Measurements from ENCODE around the gene ATPAF1. TPM values are rescaled to one million over a fixed set of nuclear protein-coding genes. Genes with fewer than 3 reads are reported as not detected.

ATPAF1 gene
- total RNA-seq (58.3 and 65.6 TPM in 2 replicates), polyA plus RNA-seq (72.1 and 81.4 TPM in 2 replicates), polyA minus RNA-seq (ENCODE audit: low replicate concordance) (15.3 and 17.7 TPM in 2 replicates)
- 42.3 and 49.5 TPM in 2 replicates for polyA plus RNA-seq (2012)

- peak within 1 kb of the TSS; percentile 95 for H2AFZ ChIP-seq (ENCODE audit: low read length)
- H3K36me3 ChIP-seq (ENCODE audit: control insufficient read depth, insufficient read depth, low read length): no peaks in the 10 kb centered on the region
- H3K9me3 ChIP-seq (ENCODE audit: control insufficient read depth, insufficient read depth, low read depth, low read length): no peaks in the 10 kb centered on the region
- H4K20me1 ChIP-seq (ENCODE audit: control insufficient read depth, extremely low read depth, insufficient read depth, low read length): no peaks in the 10 kb centered on the region
- TF ChIP-seq, protein P1, sequence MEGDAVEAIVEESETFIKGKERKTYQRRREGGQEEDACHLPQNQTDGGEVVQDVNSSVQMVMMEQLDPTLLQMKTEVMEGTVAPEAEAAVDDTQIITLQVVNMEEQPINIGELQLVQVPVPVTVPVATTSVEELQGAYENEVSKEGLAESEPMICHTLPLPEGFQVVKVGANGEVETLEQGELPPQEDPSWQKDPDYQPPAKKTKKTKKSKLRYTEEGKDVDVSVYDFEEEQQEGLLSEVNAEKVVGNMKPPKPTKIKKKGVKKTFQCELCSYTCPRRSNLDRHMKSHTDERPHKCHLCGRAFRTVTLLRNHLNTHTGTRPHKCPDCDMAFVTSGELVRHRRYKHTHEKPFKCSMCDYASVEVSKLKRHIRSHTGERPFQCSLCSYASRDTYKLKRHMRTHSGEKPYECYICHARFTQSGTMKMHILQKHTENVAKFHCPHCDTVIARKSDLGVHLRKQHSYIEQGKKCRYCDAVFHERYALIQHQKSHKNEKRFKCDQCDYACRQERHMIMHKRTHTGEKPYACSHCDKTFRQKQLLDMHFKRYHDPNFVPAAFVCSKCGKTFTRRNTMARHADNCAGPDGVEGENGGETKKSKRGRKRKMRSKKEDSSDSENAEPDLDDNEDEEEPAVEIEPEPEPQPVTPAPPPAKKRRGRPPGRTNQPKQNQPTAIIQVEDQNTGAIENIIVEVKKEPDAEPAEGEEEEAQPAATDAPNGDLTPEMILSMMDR (conservative IDR thresholded peaks at IDR 0.05 in 1 of 2, IDR thresholded peaks at IDR 0.05 in 1 of 2; ENCODE audit: low read depth in 1 of 2, low read length in 2 of 2): no peak
- no peak for TF ChIP-seq EZH2 (IDR thresholded peaks at IDR 0.05; ENCODE audit: low read length, missing control alignments)
- peak within 1 kb of the TSS; percentile 97 for H3K4me2 ChIP-seq (ENCODE audit: extremely low read depth, insufficient read depth, low read length)
- peak within 1 kb of the TSS; percentile 83 to 94 (median 90) for H3K4me3 ChIP-seq (replicated peaks in 1 of 4; ENCODE audit: control extremely low read depth in 1 of 4, insufficient read depth in 1 of 4, low read depth in 3 of 4, low read length in 4 of 4)
- no peaks in the 10 kb centered on the region for H3K27me3 ChIP-seq (ENCODE audit: control insufficient read depth, insufficient read depth, low read length)
- H3K79me2 ChIP-seq (ENCODE audit: control insufficient read depth, insufficient read depth, low read length): peaks cover 8% of the 10 kb centered on the region
- H3K4me1 ChIP-seq (ENCODE audit: control insufficient read depth, extremely low read depth, insufficient read depth, low read length): peaks cover 2% of the 10 kb centered on the region
- DNase-seq (ENCODE audit: low read depth in 2 of 2): peak; percentile 74 to 79
- peak within 1 kb of the TSS; percentile 84 for H3K9ac ChIP-seq (ENCODE audit: insufficient read depth, low read length)
- H3K27ac ChIP-seq (ENCODE audit: insufficient read depth, low read length): peak within 1 kb of the TSS; percentile 59
Observed at GRCh38 chr1:46667782-46668760, at the start of gene ATPAF1. TSS of gene ATPAF1 (minus strand) at chr1:46668364. CDS start at chr1:46668322, 42 bp downstream.

GRCh38 chr1:46717654-46718053 is 49.5 kb upstream of the ATPAF1 start:
- H3K79me2 ChIP-seq (ENCODE audit: control insufficient read depth, insufficient read depth, low read length): peaks cover 22% of the 10 kb centered on the region
- H3K9me3 ChIP-seq (ENCODE audit: control insufficient read depth, insufficient read depth, low read depth, low read length): no peaks in the 10 kb centered on the region
- DNase-seq (ENCODE audit: low read depth in 2 of 2): no peak
- no peaks in the 10 kb centered on the region for H3K36me3 ChIP-seq (ENCODE audit: control insufficient read depth, insufficient read depth, low read length)
- H3K27me3 ChIP-seq (ENCODE audit: control insufficient read depth, insufficient read depth, low read length): peaks cover 6% of the 10 kb centered on the region
- H2AFZ ChIP-seq (ENCODE audit: low read length): no peak overlapping the region
- H3K4me3 ChIP-seq (replicated peaks in 1 of 4; ENCODE audit: control extremely low read depth in 1 of 4, insufficient read depth in 1 of 4, low read depth in 3 of 4, low read length in 4 of 4): peak overlapping the region; percentile 88 to 97 (median 92)
- H3K4me1 ChIP-seq (ENCODE audit: control insufficient read depth, extremely low read depth, insufficient read depth, low read length): peaks cover 3% of the 10 kb centered on the region
- H3K9ac ChIP-seq (ENCODE audit: insufficient read depth, low read length): no peak overlapping the region
- no peaks in the 10 kb centered on the region for H4K20me1 ChIP-seq (ENCODE audit: control insufficient read depth, extremely low read depth, insufficient read depth, low read length)
- H3K27ac ChIP-seq (ENCODE audit: insufficient read depth, low read length): no peak overlapping the region
- TF ChIP-seq EZH2 (IDR thresholded peaks at IDR 0.05; ENCODE audit: low read length, missing control alignments): no peak
- TF ChIP-seq, protein P1 (conservative IDR thresholded peaks at IDR 0.05 in 1 of 2, IDR thresholded peaks at IDR 0.05 in 1 of 2; ENCODE audit: low read depth in 1 of 2, low read length in 2 of 2): no peak
- peak overlapping the region; percentile 92 for H3K4me2 ChIP-seq (ENCODE audit: extremely low read depth, insufficient read depth, low read length)

DNA sequence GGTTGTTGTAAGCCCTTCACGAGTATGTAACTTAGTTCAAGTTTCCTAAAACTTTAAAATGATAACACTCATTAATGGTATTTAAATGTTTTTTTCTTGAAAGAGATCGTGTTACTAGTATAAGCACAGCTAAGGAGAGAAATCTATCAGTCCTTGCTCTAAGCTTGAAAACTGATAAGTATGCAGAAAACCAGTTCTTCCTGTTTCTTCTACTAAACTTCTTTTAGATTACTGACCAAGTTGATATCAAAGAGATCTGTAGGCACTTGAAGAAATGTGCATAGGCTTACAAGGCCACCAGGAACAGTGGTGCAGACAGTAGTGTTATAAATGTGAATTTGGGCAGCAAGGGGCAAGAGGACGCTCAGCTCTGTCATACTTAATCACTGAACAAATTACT is 46.8 kb upstream of the ATPAF1 start:
- TF ChIP-seq, protein P1 (conservative IDR thresholded peaks at IDR 0.05 in 1 of 2, IDR thresholded peaks at IDR 0.05 in 1 of 2; ENCODE audit: low read depth in 1 of 2, low read length in 2 of 2): no peak
- TF ChIP-seq EZH2 (IDR thresholded peaks at IDR 0.05; ENCODE audit: low read length, missing control alignments): no peak
- H3K9me3 ChIP-seq (ENCODE audit: control insufficient read depth, insufficient read depth, low read depth, low read length): no peaks in the 10 kb centered on the region
- no peak overlapping the region for H3K4me2 ChIP-seq (ENCODE audit: extremely low read depth, insufficient read depth, low read length)
- no peak overlapping the region for H3K9ac ChIP-seq (ENCODE audit: insufficient read depth, low read length)
- peaks cover 22% of the 10 kb centered on the region for H3K79me2 ChIP-seq (ENCODE audit: control insufficient read depth, insufficient read depth, low read length)
- no peak for DNase-seq (ENCODE audit: low read depth in 2 of 2)
- no peaks in the 10 kb centered on the region for H3K27me3 ChIP-seq (ENCODE audit: control insufficient read depth, insufficient read depth, low read length)
- H3K36me3 ChIP-seq (ENCODE audit: control insufficient read depth, insufficient read depth, low read length): no peaks in the 10 kb centered on the region
- H3K4me1 ChIP-seq (ENCODE audit: control insufficient read depth, extremely low read depth, insufficient read depth, low read length): peaks cover 3% of the 10 kb centered on the region
- H3K27ac ChIP-seq (ENCODE audit: insufficient read depth, low read length): no peak overlapping the region
- H3K4me3 ChIP-seq (replicated peaks in 1 of 4; ENCODE audit: control extremely low read depth in 1 of 4, insufficient read depth in 1 of 4, low read depth in 3 of 4, low read length in 4 of 4): no peak overlapping the region
- no peak overlapping the region for H2AFZ ChIP-seq (ENCODE audit: low read length)
- no peaks in the 10 kb centered on the region for H4K20me1 ChIP-seq (ENCODE audit: control insufficient read depth, extremely low read depth, insufficient read depth, low read length)

All from fibroblast of lung (primary cell).